ENCODE measurements around the gene BCL2.

DNA sequence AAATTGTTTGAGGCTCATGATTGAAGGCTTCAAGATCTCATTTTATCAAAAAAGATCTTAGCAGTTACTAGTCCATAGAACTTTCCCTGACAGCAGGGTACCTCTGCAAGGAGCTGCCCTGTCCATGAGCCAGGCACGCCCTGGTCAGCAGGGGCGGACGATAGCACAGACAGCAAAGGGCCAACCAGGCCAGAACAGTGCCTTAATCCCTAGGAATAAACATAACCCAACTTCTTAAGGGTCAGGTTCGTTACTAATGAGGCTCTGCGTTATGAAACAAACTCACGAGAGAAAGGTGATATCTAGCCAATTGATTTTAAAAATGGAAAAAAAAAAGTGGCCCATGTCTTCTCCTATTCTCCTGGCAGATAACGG, 59.2 kb downstream of the BCL2 start:
- TF ChIP-seq, protein P1, sequence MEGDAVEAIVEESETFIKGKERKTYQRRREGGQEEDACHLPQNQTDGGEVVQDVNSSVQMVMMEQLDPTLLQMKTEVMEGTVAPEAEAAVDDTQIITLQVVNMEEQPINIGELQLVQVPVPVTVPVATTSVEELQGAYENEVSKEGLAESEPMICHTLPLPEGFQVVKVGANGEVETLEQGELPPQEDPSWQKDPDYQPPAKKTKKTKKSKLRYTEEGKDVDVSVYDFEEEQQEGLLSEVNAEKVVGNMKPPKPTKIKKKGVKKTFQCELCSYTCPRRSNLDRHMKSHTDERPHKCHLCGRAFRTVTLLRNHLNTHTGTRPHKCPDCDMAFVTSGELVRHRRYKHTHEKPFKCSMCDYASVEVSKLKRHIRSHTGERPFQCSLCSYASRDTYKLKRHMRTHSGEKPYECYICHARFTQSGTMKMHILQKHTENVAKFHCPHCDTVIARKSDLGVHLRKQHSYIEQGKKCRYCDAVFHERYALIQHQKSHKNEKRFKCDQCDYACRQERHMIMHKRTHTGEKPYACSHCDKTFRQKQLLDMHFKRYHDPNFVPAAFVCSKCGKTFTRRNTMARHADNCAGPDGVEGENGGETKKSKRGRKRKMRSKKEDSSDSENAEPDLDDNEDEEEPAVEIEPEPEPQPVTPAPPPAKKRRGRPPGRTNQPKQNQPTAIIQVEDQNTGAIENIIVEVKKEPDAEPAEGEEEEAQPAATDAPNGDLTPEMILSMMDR (conservative IDR thresholded peaks at IDR 0.05; ENCODE audit: low read depth, low read length): no peak
- TF ChIP-seq EZH2 (IDR thresholded peaks at IDR 0.05; ENCODE audit: low read length, unreplicated experiment) (no peak), EZH2phosphoT487 (IDR thresholded peaks at IDR 0.05; ENCODE audit: borderline replicate concordance, low read length) (no peak)
